MM.1S (cell line): ENCODE results near the gene SIK2.

Experiments
- DNase-seq: peaks from one replicate; pipeline ENCODE4 v3.0.0-alpha.2; 2015
- H2AFZ ChIP-seq: fragments of 300-600 bp; sonication (generic); 2 replicates; pipeline ENCODE4 v1.6.0; 2016; ENCODE audit warnings: antibody characterized with exemption, low read length
- H3F3A ChIP-seq: fragments of 300-600 bp; sonication (generic); 2 replicates; pipeline ENCODE4 v1.6.1; 2016; ENCODE audit warnings: mild to moderate bottlenecking, antibody characterized with exemption, low read length, moderate library complexity, mixed read lengths; ENCODE audit not compliant: insufficient read depth
- H3K27ac ChIP-seq: fragments of 300-600 bp; sonication (generic); 2 replicates; pipeline ENCODE4 v1.5.1; 2016; ENCODE audit warnings: mild to moderate bottlenecking, low read length
- H3K27me3 ChIP-seq: fragments of 300-600 bp; sonication (generic); replicated peaks from 2 replicates; pipeline ENCODE4 v1.6.0; 2016; ENCODE audit warnings: low read length; ENCODE audit not compliant: insufficient read depth
- H3K36me3 ChIP-seq: fragments of 300-600 bp; sonication (generic); replicated peaks from 2 replicates; pipeline ENCODE4 v1.6.1; 2016; ENCODE audit warnings: mild to moderate bottlenecking, low read length, mixed read lengths; ENCODE audit not compliant: insufficient read depth
- H3K4me1 ChIP-seq: fragments of 300-600 bp; sonication (generic); 2 replicates; pipeline ENCODE4 v1.6.1; 2016; ENCODE audit warnings: low read length, mixed read lengths
- H3K4me2 ChIP-seq: fragments of 300-600 bp; sonication (generic); 2 replicates; pipeline ENCODE4 v1.6.0; 2016; ENCODE audit warnings: low read depth, low read length
- H3K4me3 ChIP-seq: fragments of 300-600 bp; sonication (generic); 2 replicates; pipeline ENCODE4 v1.5.1; 2016; ENCODE audit warnings: low read length, mixed read lengths
- H3K79me2 ChIP-seq: fragments of 300-600 bp; sonication (generic); 2 replicates; pipeline ENCODE4 v1.6.1; 2016; ENCODE audit warnings: mixed run types, low read length, mixed read lengths
- H3K9ac ChIP-seq: fragments of 300-600 bp; sonication (generic); 2 replicates; pipeline ENCODE4 v1.6.1; 2016; ENCODE audit warnings: low read length, mixed read lengths
- H3K9me2 ChIP-seq: fragments of 300-600 bp; sonication (generic); replicated peaks from 2 replicates; pipeline ENCODE4 v1.6.1; 2016; ENCODE audit warnings: mild to moderate bottlenecking, low read length, mixed read lengths; ENCODE audit not compliant: insufficient read depth
- H3K9me3 ChIP-seq: fragments of 300-600 bp; sonication (generic); replicated peaks from 2 replicates; pipeline ENCODE4 v1.6.1; 2016; ENCODE audit warnings: mild to moderate bottlenecking, low read length, mixed read lengths; ENCODE audit not compliant: insufficient read depth
- H4K20me1 ChIP-seq: fragments of 300-600 bp; sonication (generic); 2 replicates; pipeline ENCODE4 v1.6.1; 2016; ENCODE audit warnings: mild to moderate bottlenecking, low read length, moderate library complexity, mixed read lengths; ENCODE audit not compliant: insufficient read depth
- EZH2 ChIP-seq: fragments of 300-600 bp; sonication (generic); optimal IDR thresholded peaks from 2 replicates; pipeline ENCODE3; 2017; ENCODE audit warnings: low read depth, mild to moderate bottlenecking, antibody characterized with exemption, low read length, mixed read lengths
- EZH2phosphoT487 ChIP-seq: fragments of 300-600 bp; sonication (generic); IDR thresholded peaks from 2 replicates; pipeline ENCODE4 v1.6.1; 2018; ENCODE audit warnings: antibody characterized with exemption, low read length
- TF ChIP-seq, protein P1 (sequence below): fragments of 300-600 bp; sonication (generic); IDR thresholded peaks from 2 replicates; pipeline ENCODE4 v1.5.1; 2016; ENCODE audit warnings: antibody characterized with exemption, low read length, mixed read lengths

The SIK2 gene

DNA sequence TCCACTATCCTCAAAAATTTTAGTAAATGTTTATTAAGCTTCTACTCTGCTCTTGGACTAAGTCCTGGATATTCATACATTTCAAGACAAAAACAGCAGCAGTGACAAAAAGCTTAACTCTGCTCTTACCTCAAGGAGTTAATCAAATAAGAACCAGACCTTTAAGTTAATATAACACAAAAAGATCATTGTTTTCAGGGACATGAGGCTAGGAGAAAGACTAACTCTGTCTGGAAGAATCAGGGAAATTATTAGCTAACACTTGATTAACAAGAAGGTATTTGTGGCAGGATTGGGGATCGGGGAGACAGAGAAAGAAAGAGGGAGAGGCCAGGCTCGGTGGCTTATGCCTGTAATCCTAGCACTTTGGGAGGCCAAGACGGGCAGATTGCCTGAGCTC, 89.5 kb downstream of the SIK2 start:
- Histone ChIP-seq H3K4me1 (no peaks in the 10 kb centered on the region), H4K20me1 (no peaks in the 10 kb centered on the region), H3K36me3 (no peaks in the 10 kb centered on the region), H3K4me2 (no peak overlapping the region), H3K9ac (no peak overlapping the region), H3K4me3 (no peak overlapping the region), H3K27me3 (no peaks in the 10 kb centered on the region), H3K9me2 (no peaks in the 10 kb centered on the region), H3K9me3 (no peaks in the 10 kb centered on the region), H3K79me2 (no peaks in the 10 kb centered on the region), H3K27ac (no peak overlapping the region), H3F3A (no peaks in the 10 kb centered on the region), H2AFZ (no peak overlapping the region)
- TF ChIP-seq EZH2 (no peak), EZH2phosphoT487 (no peak)
- TF ChIP-seq, protein P1, sequence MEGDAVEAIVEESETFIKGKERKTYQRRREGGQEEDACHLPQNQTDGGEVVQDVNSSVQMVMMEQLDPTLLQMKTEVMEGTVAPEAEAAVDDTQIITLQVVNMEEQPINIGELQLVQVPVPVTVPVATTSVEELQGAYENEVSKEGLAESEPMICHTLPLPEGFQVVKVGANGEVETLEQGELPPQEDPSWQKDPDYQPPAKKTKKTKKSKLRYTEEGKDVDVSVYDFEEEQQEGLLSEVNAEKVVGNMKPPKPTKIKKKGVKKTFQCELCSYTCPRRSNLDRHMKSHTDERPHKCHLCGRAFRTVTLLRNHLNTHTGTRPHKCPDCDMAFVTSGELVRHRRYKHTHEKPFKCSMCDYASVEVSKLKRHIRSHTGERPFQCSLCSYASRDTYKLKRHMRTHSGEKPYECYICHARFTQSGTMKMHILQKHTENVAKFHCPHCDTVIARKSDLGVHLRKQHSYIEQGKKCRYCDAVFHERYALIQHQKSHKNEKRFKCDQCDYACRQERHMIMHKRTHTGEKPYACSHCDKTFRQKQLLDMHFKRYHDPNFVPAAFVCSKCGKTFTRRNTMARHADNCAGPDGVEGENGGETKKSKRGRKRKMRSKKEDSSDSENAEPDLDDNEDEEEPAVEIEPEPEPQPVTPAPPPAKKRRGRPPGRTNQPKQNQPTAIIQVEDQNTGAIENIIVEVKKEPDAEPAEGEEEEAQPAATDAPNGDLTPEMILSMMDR: no peak
- DNase-seq: no peak

DNA sequence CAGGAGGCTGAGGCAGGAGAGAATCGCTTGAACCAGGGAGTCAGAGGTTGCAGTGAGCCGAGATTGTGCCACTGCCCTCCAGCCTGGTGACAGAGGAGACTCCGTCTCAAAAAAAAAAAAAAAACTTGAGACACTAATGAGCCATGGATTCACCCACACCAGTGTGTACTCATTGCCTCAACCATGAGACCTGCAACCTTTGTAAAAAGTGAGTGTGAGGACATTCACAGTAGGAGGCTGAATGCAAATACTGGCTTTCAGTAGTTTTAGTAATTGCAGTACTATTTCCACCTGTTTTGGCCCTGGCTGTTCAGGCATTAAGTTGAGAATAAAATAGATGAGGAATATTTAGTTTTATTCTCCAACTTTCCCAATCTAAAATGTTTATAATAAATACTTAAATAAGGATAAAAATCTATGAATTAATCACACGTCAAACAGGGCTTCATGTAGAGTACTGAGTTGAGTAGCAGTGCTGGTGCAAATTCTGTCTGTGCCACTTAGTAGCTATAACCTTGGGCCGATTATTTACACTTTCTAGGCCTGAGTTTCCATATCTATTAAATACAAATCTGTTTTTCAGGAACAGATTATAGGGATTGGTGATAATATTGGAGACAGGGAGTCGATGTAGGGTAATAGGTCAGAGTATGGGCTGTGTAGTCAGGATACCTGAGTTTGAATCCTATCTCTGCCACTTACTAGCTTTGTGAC, 91.1 kb downstream of the SIK2 start:
- H3K36me3 ChIP-seq: no peaks in the 10 kb centered on the region
- no peak for TF ChIP-seq EZH2phosphoT487
- TF ChIP-seq EZH2: no peak
- TF ChIP-seq, protein P1: no peak
- H3F3A ChIP-seq: no peaks in the 10 kb centered on the region
- H3K4me2 ChIP-seq: no peak overlapping the region
- no peak overlapping the region for H2AFZ ChIP-seq
- DNase-seq: no peak
- H3K9ac ChIP-seq: no peak overlapping the region
- no peak overlapping the region for H3K27ac ChIP-seq
- no peaks in the 10 kb centered on the region for H3K9me3 ChIP-seq
- no peaks in the 10 kb centered on the region for H3K9me2 ChIP-seq
- no peaks in the 10 kb centered on the region for H4K20me1 ChIP-seq
- H3K79me2 ChIP-seq: no peaks in the 10 kb centered on the region
- H3K4me3 ChIP-seq: no peak overlapping the region
- H3K27me3 ChIP-seq: no peaks in the 10 kb centered on the region
- 0 out of 2 replicates have a peak, but pooled peaks cover 3% of the 10 kb centered on the region for H3K4me1 ChIP-seq

DNA sequence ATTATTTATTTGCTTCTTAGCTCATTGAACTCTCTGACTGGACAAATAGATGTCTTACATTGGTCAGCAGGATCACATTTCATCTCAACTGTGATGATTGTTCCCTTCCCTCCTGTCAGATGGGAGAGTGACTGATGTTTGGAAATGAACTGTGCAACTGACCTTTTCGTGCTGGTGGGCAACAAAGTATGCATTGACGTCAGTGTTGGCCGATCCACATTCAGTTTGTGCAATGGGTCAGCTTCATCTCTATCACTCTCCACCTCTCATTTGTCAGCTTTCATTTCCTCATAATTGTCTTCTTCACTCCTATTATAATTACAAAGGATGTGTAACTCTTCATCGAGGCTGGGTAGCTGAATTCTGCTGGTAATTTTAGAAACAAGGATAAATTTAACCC, 92.6 kb downstream of the SIK2 start:
- H3K9me3 ChIP-seq: no peaks in the 10 kb centered on the region
- no peak overlapping the region for H3K4me2 ChIP-seq
- H3K79me2 ChIP-seq: no peaks in the 10 kb centered on the region
- no peaks in the 10 kb centered on the region for H3K36me3 ChIP-seq
- TF ChIP-seq EZH2phosphoT487: no peak
- TF ChIP-seq, protein P1: no peak
- no peak for TF ChIP-seq EZH2
- no peaks in the 10 kb centered on the region for H4K20me1 ChIP-seq
- no peaks in the 10 kb centered on the region for H3K27me3 ChIP-seq
- no peak overlapping the region for H2AFZ ChIP-seq
- H3K4me1 ChIP-seq: 0 out of 2 replicates have a peak, but pooled peaks cover 3% of the 10 kb centered on the region
- no peak overlapping the region for H3K4me3 ChIP-seq
- no peaks in the 10 kb centered on the region for H3F3A ChIP-seq
- H3K9ac ChIP-seq: no peak overlapping the region
- no peak overlapping the region for H3K27ac ChIP-seq
- no peak for DNase-seq
- H3K9me2 ChIP-seq: no peaks in the 10 kb centered on the region
